H9 (cell line): ENCODE data around the gene HIKESHI. TPM values are rescaled to one million over a fixed set of nuclear protein-coding genes. Genes with fewer than 3 reads are reported as not detected.

Experiments
- DNase-seq: peaks from one replicate; pipeline ENCODE4 v3.0.0-alpha.2; 2017
- H2AFZ ChIP-seq: one replicate; pipeline ENCODE4 v1.6.1; 2013; ENCODE audit warnings: mild to moderate bottlenecking, low read length, control low read depth, moderate library complexity
- H2AK5ac ChIP-seq: 2 replicates; pipeline ENCODE4 v1.6.1; 2013; ENCODE audit warnings: low read length, control low read depth, mixed read lengths; ENCODE audit not compliant: insufficient read length
- H2BK120ac ChIP-seq: one replicate; pipeline ENCODE4 v1.6.1; 2013; ENCODE audit warnings: low read depth, mild to moderate bottlenecking, low read length, control low read depth, inconsistent platforms; ENCODE audit not compliant: poor library complexity, severe bottlenecking
- H2BK12ac ChIP-seq: 2 replicates; pipeline ENCODE4 v1.6.1; 2013; ENCODE audit warnings: low read length, control low read depth, mixed read lengths, low read depth; ENCODE audit not compliant: insufficient read length
- H2BK15ac ChIP-seq: 2 replicates; pipeline ENCODE4 v1.6.1; 2013; ENCODE audit warnings: low read depth, low read length, control low read depth
- H2BK20ac ChIP-seq: one replicate; pipeline ENCODE4 v1.6.1; 2013; ENCODE audit warnings: low read depth, mild to moderate bottlenecking, low read length, control low read depth, inconsistent platforms; ENCODE audit not compliant: poor library complexity, severe bottlenecking
- H2BK5ac ChIP-seq: 2 replicates; pipeline ENCODE4 v1.6.1; 2013; ENCODE audit warnings: low read length, control low read depth, mixed read lengths; ENCODE audit not compliant: insufficient read length
- H3K14ac ChIP-seq: 2 replicates; pipeline ENCODE4 v1.6.1; 2013; ENCODE audit warnings: low read length, control low read depth; ENCODE audit not compliant: insufficient read depth
- H3K18ac ChIP-seq: 2 replicates; pipeline ENCODE4 v1.6.1; 2013; ENCODE audit warnings: low read depth, mild to moderate bottlenecking, mixed read lengths, low read length, control low read depth; ENCODE audit not compliant: insufficient read length
- H3K23ac ChIP-seq: 2 replicates; pipeline ENCODE4 v1.6.1; 2013; ENCODE audit warnings: low read length, control low read depth, mixed read lengths, low read depth; ENCODE audit not compliant: insufficient read length
- H3K23me2 ChIP-seq: 2 replicates; pipeline ENCODE4 v1.6.1; 2013; ENCODE audit warnings: low read depth, mild to moderate bottlenecking, mixed read lengths, low read length, control low read depth; ENCODE audit not compliant: insufficient read length, poor library complexity, severe bottlenecking
- H3K27ac ChIP-seq: 2 replicates; pipeline ENCODE4 v1.5.1; 2013; ENCODE audit warnings: low read length, control low read depth, mixed read lengths, low read depth; ENCODE audit not compliant: insufficient read length
- H3K27me3 ChIP-seq: 2 replicates; pipeline ENCODE4 v1.6.1; 2013; ENCODE audit warnings: low read length, control low read depth, inconsistent platforms; ENCODE audit not compliant: insufficient read depth
- H3K4ac ChIP-seq: 2 replicates; pipeline ENCODE4 v1.6.1; 2013; ENCODE audit warnings: low read depth, mild to moderate bottlenecking, control low read depth, inconsistent platforms, low read length, moderate library complexity
- H3K4me1 ChIP-seq: 2 replicates; pipeline ENCODE4 v1.6.1; 2013; ENCODE audit warnings: low read length, control low read depth, inconsistent platforms; ENCODE audit not compliant: insufficient read depth
- H3K4me2 ChIP-seq: 2 replicates; pipeline ENCODE4 v1.6.1; 2013; ENCODE audit warnings: low read length, control low read depth, mixed read lengths; ENCODE audit not compliant: insufficient read length, insufficient read depth
- H3K56ac ChIP-seq: 2 replicates; pipeline ENCODE4 v1.6.1; 2013; ENCODE audit warnings: low read depth, mild to moderate bottlenecking, mixed read lengths, low read length, control low read depth; ENCODE audit not compliant: insufficient read length
- H3K79me1 ChIP-seq: 2 replicates; pipeline ENCODE4 v1.6.1; 2013; ENCODE audit warnings: low read depth, mild to moderate bottlenecking, moderate library complexity, low read length, control low read depth, inconsistent platforms; ENCODE audit not compliant: insufficient read depth, poor library complexity, severe bottlenecking
- H3K79me2 ChIP-seq: 2 replicates; pipeline ENCODE4 v1.6.1; 2013; ENCODE audit warnings: low read length, control low read depth, inconsistent platforms; ENCODE audit not compliant: insufficient read depth
- H3K9ac ChIP-seq: 2 replicates; pipeline ENCODE4 v1.6.1; 2013; ENCODE audit warnings: low read length, control low read depth, mixed read lengths; ENCODE audit not compliant: insufficient read length; ENCODE audit errors: extremely low read depth
- H3K9me3 ChIP-seq: one replicate; pipeline ENCODE4 v1.6.1; 2013; ENCODE audit warnings: low read depth, low read length, inconsistent platforms; ENCODE audit not compliant: control insufficient read depth
- H3T11ph ChIP-seq: one replicate; pipeline ENCODE4 v1.6.1; 2013; ENCODE audit warnings: mild to moderate bottlenecking, low read length, control low read depth, inconsistent platforms
- H4K20me1 ChIP-seq: one replicate; pipeline ENCODE4 v1.6.1; 2013; ENCODE audit not compliant: control insufficient read depth, insufficient read length, insufficient read depth
- H4K5ac ChIP-seq: 2 replicates; pipeline ENCODE4 v1.6.1; 2013; ENCODE audit warnings: low read depth, mild to moderate bottlenecking, mixed read lengths, low read length, control low read depth; ENCODE audit not compliant: insufficient read length
- H4K8ac ChIP-seq: replicated peaks from 2 replicates; pipeline ENCODE4 v1.6.1; 2013; ENCODE audit warnings: low read length, control low read depth, mixed read lengths, low read depth; ENCODE audit not compliant: insufficient read length
- H4K91ac ChIP-seq: 2 replicates; pipeline ENCODE4 v1.6.1; 2013; ENCODE audit warnings: low read depth, mild to moderate bottlenecking, moderate library complexity, mixed read lengths, low read length, control low read depth; ENCODE audit not compliant: insufficient read length
- H3K27ac Mint-ChIP-seq, 3 experiments: 2 replicates in 2 of 3; 3 replicates in 1 of 3; pipeline ENCODE4 v1.8.0; 2020 to 2021; ENCODE audit warnings: mixed read lengths in 3 of 3, mild to moderate bottlenecking in 1 of 3, moderate library complexity in 1 of 3
- H3K27me3 Mint-ChIP-seq: 2 replicates; pipeline ENCODE4 v1.8.0; 2021; ENCODE audit warnings: low read depth, mild to moderate bottlenecking, moderate library complexity, mixed read lengths
- H3K36me3 Mint-ChIP-seq, 3 experiments: 2 replicates in 2 of 3; 3 replicates in 1 of 3; pipeline ENCODE4 v1.8.0; 2020 to 2021; ENCODE audit warnings: low read depth in 3 of 3, mixed read lengths in 3 of 3; ENCODE audit not compliant: insufficient read depth in 1 of 3
- H3K4me1 Mint-ChIP-seq, 2 experiments: 2 replicates each; pipeline ENCODE4 v1.8.0; 2020; ENCODE audit warnings: mixed read lengths in 2 of 2
- H3K4me3 Mint-ChIP-seq, 2 experiments: 2 replicates in 1 of 2; 3 replicates in 1 of 2; pipeline ENCODE4 v1.8.0; 2020 to 2021; ENCODE audit warnings: mild to moderate bottlenecking in 2 of 2, mixed read lengths in 2 of 2, moderate library complexity in 1 of 2
- H3K9me3 Mint-ChIP-seq, 2 experiments: 2 replicates in 1 of 2; 3 replicates in 1 of 2; pipeline ENCODE4 v1.8.0; 2020; ENCODE audit warnings: mild to moderate bottlenecking in 2 of 2, mixed read lengths in 2 of 2, moderate library complexity in 1 of 2
- WGBS: extraction: QIAGEN DNeasy Blood & Tissue Kit; methylation state at CpG from one replicate; pipeline ENCODE4 v1.1.7; 2013; ENCODE audit warnings: missing lambda C conversion rate, low lambda C conversion rate, mixed read lengths; ENCODE audit not compliant: insufficient read length; ENCODE audit errors: extremely low coverage; 5-methylcytosine and 5-hydroxymethylcytosine counted together
- total RNA-seq: library from RNA; stranded (reverse); gene quantifications from 2 replicates; pipeline ENCODE4 v1.2.1, GENCODE V29; 2021
- TF ChIP-seq, protein P1 (sequence below): fragments of 200-600 bp; sonication (generic); conservative IDR thresholded peaks from 3 replicates; pipeline ENCODE4 v1.8.0; 2021; ENCODE audit warnings: antibody characterized with exemption, mild to moderate bottlenecking

The HIKESHI gene
- total RNA-seq, 1 experiment from 2014 or later, result 54.1 TPM

DNA sequence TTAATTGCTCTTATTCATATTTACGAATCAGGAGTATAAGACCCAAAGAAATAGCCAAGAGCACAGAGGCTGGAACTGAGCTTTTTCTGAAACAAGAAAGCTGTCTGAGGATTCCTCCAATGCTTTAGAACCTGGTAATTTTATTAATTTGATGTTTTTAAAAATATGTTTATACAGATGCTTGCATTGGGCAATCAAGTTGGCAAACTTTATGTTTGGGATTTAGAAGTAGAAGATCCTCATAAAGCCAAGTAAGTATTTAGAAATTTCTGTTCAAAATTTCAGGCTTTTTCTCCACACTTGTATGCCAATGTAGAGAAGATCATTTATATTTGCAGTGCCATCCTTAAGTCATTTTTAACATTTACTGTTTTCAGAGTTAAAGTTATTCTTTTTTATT is 24.3 kb upstream of the HIKESHI start:
- no peak overlapping the region for H3K4me3 Mint-ChIP-seq
- Histone ChIP-seq H3T11ph (no peak overlapping the region), H2BK15ac (no peak overlapping the region), H2AK5ac (no peak overlapping the region), H3K27ac (no peak overlapping the region), H2BK120ac (no peak overlapping the region), H4K5ac (no peak overlapping the region), H3K4me1 (no peaks in the 10 kb centered on the region), H3K9me3 (no peaks in the 10 kb centered on the region), H2BK12ac (no peak overlapping the region), H2AFZ (no peak overlapping the region), H3K9ac (no peak overlapping the region), H4K20me1 (no peaks in the 10 kb centered on the region), H3K4ac (no peak overlapping the region), H3K23me2 (no peaks in the 10 kb centered on the region), H4K8ac (no peak overlapping the region), H2BK5ac (no peak overlapping the region), H3K56ac (no peak overlapping the region), H3K79me2 (no peaks in the 10 kb centered on the region; the same call in 1 of the 2 replicates), H4K91ac (no peak overlapping the region), H3K79me1 (peaks cover 3% of the 10 kb centered on the region), H3K14ac (no peak overlapping the region), H3K18ac (no peak overlapping the region), H2BK20ac (no peak overlapping the region), H3K23ac (no peak overlapping the region), H3K27me3 (no peaks in the 10 kb centered on the region), H3K4me2 (no peak overlapping the region)
- no peak overlapping the region for H3K27ac Mint-ChIP-seq
- TF ChIP-seq, protein P1, sequence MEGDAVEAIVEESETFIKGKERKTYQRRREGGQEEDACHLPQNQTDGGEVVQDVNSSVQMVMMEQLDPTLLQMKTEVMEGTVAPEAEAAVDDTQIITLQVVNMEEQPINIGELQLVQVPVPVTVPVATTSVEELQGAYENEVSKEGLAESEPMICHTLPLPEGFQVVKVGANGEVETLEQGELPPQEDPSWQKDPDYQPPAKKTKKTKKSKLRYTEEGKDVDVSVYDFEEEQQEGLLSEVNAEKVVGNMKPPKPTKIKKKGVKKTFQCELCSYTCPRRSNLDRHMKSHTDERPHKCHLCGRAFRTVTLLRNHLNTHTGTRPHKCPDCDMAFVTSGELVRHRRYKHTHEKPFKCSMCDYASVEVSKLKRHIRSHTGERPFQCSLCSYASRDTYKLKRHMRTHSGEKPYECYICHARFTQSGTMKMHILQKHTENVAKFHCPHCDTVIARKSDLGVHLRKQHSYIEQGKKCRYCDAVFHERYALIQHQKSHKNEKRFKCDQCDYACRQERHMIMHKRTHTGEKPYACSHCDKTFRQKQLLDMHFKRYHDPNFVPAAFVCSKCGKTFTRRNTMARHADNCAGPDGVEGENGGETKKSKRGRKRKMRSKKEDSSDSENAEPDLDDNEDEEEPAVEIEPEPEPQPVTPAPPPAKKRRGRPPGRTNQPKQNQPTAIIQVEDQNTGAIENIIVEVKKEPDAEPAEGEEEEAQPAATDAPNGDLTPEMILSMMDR, result no peak
- no peaks in the 10 kb centered on the region for H3K9me3 Mint-ChIP-seq
- peaks cover 12 to 33% (median 27%) of the 10 kb centered on the region in 3 experiments; a peak in 5 of 7 replicates for H3K36me3 Mint-ChIP-seq
- no peaks in the 10 kb centered on the region for H3K27me3 Mint-ChIP-seq
- no peak for DNase-seq
- no CpG with 5 or more reads among the region's 1 CpG for WGBS
- peaks cover 10 to 11% of the 10 kb centered on the region in 2 experiments for H3K4me1 Mint-ChIP-seq
